ENCODE data around the gene ZNF473. TPM values are rescaled to one million over a fixed set of nuclear protein-coding genes. Genes with fewer than 3 reads are reported as not detected.

ZNF473 gene
- total RNA-seq, 1 donor from 2014 or later = 8.3 TPM

DNA sequence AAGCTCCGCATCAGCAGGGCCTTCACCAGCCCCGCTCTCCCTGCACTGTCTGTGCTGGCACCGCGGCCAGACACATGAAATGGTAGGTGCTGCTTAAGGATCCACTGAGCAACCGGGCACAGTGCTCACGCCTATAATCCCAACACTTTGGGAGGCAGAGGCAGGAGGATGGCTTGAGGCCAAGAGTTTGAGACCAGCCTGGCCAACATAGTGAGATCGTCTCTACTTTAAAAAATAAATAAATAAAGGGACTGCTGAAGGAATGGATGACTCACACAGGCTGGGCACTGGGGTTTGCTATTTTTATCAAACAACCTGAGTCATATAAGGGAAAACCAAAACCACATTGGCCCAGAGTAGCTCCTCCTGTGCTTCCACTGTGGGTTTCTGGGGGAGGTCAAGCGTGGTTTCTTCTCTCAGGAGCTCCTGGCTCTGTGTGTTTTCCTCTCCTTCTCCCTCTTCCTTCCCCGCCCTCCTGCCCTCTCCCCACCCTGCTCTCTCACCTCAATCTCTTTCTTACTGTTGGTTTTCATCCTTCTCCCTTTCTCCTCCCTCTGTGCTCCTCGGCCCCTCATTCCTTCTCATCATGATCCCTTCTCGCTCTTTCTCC lies 21.9 kb upstream of the ZNF473 start:
- DNase-seq (ENCODE audit: low spot score) = no peak

DNA sequence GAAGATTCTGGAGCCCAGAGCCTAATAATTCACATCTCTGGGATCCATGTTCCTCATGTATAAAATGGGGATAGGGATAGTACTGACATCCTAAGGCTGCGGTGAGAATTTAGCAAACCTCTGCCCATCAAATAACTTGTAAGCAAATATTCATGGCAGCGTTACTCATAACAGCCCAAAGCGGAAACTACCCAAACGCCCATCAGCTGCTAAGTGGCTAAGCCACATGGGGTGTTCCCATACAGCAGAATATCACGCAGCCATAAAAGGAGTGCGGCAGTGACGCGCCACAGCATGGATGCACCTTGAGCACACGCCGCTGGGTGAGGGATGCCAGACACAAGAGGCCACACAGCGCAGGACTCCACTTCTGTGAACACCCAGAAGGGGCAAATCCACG lies 20.4 kb upstream of the ZNF473 start:
- no peak for DNase-seq (ENCODE audit: low spot score)

DNA sequence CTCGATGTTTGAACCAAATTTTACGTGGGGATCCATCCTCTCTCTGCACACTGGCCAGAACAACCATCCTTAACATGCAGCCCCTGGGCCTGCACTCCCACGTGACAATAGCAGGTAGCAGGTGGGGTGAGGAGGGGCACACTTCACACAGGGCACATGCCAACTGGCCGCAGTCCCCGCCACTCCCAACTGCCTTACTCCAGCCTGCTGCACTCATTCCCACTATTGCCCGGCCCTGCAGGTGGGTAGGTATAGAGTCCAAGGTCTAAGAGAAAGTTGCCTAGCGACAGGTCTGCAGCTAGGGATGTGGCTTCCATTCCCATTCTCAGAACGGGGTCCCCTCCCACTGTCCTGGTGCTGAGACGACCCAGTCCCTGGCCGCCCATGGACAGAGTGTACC lies 18.6 kb upstream of the ZNF473 start:
- no peak for DNase-seq (ENCODE audit: low spot score)

DNA sequence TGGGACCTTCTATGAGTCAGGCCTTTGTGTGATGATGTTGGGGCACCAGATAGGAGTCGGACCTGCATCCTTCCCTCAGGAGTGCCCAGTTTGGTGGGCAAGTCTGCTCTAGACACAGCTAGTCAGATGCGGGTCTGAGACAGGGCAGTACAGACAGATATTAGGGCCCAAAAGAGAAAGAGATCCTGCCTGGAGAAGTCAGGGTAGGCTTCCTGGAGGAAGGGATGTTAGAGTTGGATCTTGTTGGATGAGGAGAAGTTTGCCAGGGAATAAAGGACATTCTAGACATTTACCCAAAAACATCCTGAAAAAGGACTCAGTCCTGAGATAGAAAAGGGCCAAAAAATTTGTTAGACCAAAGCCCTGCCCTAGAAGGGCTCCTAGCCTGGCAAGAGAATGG lies 17.9 kb upstream of the ZNF473 start:
- no peak for DNase-seq (ENCODE audit: low spot score)

DNA sequence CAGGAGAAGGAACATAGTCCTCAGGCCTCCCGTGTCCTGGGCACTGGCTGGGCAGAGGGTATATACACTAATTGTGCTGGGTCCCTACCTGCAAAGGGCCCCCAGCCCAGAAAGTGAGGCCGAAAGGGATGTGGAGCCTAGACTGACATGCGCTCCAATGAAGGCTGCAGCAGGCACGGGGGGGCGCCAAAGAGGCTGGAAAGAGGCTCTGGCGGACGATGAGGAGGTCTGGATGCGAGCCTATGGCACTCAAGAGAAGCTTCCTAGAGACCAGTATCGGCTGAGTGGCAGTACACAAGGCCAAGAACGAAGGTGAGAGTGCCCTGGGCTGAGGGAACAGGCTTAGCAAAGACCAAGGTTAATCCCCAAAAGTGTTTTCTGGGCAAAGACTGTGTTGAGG lies 17.3 kb upstream of the ZNF473 start:
- DNase-seq (ENCODE audit: low spot score) = no peak

DNA sequence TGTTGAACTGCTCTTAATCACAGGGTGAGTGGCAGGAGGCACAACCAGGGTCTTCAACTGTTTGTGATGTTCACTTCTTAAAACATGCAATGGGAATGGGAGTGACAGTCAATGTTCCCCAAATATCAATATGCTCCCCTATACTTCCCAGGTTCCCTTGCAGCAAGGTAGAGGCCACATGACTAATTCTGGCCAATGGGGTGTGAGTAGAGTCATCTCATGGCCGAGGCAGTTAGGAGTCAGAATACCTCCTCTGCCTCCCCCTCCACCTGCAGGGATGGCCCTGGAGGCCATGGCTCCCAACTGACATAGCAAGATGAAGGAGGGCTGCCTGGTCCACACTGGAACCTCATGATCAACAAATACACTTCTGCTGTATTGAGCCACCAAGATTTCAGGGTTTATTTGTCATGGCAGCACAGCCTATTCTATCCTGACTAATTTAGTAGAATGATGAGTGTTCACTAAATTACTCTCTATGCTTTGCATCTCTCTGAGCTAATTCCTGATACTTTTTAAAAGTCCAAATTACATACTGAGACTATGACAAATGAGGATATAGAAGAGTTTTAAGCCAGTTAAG lies 9.5 kb upstream of the ZNF473 start:
- no peak for DNase-seq (ENCODE audit: low spot score)

DNA sequence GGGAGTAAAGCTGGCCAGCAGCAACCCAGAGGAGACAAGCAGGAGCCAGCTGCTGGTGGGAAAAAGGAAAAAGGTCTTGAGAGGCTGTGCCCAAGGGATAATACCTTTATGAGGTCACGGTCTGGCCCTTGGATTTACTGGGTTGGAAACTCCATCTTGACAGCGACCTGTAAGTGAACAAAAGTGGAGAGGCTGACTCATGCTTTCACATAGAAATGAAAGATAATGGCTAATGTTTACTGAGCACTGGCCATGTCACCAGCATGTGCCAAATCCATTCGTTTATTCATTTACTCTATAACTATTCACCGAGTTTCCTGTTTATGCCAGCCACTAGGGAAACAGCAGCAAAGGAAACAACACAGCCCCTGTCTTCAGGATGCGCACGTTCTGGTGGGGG lies 5.3 kb upstream of the ZNF473 start:
- DNase-seq (ENCODE audit: low spot score) = no peak

DNA sequence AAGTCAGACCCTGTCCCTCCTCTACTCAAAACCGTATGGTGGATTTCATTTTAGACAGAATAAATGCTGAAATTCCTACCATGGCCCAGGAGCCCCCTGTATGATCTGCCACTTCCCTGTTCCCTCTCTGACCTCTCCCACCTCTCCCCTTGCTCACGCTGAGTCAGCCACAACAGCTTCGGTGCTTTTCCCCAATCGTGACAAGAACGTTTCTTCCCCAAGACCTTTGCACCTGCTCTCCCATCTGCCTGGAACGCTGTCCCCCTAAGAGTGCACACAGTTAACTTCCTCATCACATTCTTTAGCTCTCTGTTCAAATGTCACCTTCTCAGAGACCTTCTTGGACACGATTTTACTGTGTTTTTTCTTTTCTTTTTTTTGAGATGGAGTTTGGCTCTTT lies 3.0 kb upstream of the ZNF473 start:
- no peak for DNase-seq (ENCODE audit: low spot score)

DNA sequence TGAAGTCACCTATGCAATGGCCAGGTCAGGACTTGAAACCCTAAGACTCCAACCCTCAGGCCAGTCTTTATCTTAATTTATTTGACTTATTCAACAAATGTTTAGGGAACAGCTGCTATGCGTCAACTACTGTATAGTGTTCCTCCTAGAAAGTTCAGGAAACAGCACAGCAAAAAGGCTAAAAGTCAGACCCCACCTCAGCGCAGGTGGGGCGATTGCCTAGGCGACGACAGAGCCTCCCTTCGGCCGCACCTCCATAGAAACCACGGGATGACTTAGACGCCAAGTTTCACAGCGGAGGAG lies 1.1 kb upstream of the ZNF473 start:
- DNase-seq (ENCODE audit: low spot score) = no peak

DNA sequence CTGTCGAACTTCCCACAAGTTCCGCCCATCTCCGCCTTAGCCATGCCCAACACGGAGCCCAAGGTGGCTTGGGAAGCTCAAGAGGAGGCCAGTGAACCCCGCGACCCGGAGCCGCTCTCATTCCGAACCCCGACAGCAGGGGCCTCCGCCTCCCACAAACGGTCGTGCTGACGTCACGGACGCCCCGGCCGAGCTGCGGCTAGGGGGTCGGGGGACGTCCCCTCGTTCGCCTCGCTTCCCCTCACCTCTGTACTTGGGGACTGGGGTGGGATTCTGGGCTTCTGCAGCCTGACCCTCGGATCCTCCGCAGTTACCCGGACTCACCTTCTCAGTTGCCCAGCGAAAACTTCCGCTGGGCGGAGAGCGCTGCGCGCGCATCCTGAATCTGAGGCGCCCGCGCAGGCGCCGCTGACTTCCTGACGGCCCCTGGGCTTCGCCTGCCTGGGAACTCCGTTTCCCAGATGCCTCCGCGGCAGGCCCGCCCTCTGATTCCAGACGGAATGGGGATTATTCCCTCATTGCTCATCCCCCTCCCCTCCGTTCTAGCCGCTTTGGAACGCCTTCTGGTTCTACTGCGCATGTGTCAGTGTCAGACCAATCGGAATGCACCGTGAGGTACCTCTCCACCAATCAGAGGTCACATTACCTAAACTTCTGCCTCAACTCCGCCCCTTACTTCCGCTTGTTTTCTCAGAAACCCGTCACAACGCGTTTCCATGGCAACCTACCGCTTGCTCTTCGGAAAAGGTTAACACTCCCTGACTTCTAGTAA lies 597 bp upstream of the ZNF473 start, which contains the start of gene VRK3:
Gene VRK3 (minus strand): TSS at position 351 of the 772 bp plus-strand sequence. CDS start 9,210 bp downstream, outside the sequence.
- peak; percentile 100 for DNase-seq (ENCODE audit: low spot score)

DNA sequence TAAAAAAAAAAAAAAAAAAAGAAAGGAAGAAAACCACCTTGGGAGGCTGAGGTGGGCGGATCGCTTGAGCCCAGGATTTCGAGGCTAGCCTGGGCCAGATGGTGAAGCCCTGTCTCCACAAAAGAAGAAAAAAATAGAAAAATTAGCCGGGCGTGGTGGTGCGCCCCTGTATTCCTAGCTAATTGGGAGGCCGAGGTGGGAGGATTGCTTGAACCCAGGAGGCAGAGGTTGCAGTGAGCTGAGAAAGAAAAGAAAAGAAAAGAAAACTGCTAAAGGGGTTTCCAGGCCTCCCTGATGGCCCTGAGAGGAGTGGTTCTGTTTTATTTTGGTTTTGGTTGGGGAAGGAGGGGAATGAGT lies 723 bp downstream of the ZNF473 start:
- no peak for DNase-seq (ENCODE audit: low spot score)

DNA sequence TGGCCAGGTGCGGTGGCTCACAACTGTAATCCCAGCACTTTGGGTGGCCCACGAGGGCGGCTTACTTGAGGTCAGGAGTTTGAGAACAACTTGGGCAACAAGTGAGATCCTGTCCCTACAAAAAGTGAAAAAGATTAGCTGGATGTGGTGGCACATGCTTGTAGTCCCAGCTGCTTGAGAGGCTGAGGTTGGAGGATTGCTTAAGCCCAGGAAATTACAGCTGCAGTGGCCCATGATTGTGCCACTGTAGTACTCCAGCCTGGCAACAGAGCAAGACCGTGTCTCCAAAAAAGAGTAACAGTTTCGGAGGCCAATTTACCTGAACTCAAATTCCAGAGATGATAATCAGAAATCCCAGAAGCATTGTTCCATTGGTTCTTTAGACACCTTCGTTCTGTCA lies 4.4 kb downstream of the ZNF473 start:
- DNase-seq (ENCODE audit: low spot score) = no peak

DNA sequence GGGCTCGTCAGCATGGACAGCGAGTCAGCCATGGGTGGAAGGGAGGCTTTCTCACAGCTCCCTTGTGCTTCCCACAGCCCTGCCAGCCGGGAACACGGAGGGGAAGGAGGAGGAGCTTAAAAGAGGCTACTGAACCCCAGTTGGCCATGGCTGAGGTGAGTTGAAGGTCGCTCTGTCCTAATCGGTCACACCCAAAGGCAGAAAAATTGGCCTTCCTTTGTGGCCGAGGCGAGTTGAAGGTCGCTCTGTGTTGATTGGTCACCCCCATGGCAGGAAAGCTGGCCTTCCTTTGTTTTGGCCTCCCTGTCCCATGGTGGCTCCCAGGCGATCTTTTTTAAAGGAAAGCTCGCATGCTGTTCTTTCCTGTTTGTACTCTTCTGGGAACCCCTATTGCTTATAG lies 5.1 kb downstream of the ZNF473 start:
- no peak for DNase-seq (ENCODE audit: low spot score)

DNA sequence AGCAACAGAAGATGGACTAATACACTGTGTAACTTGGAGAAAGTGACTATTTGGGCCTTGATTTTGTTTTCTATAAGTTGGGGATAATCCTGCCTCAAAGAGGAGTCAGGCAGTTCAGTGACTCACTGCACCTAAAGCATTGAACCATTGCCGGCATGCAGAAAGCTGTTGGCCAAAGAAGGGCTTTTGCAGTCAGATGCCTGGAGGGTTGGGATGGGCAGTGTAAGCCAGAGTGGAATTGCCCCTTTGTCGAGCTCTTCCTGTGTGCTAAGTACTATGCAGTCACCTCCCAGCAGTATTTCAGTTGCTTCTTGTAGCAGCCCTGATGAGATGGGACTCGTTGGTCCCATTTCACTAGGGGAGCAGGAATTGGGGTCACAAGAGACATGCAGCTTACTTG lies 11.1 kb downstream of the ZNF473 start:
- no peak for DNase-seq (ENCODE audit: low spot score)

DNA sequence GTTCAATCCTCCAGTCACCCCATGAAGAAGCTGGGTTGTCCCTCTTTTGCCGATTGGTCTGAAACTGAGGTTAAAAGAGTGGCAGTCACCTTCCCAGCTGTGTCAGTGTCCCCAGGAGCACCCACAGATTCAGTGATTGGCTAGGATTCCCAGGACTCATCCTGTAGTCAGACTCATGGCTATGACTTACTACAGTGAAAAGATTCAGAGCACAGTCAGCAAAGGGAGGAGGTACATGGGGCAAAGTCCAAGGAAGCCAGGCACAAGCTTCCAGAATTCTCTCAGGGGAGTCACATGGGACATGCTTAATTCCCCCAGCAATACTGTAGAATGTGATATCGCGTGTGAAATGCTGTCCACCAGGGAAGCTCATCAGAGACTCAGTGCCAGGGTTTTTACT lies 14.2 kb downstream of the ZNF473 start:
- peak; percentile 48 for DNase-seq (ENCODE audit: low spot score)

DNA sequence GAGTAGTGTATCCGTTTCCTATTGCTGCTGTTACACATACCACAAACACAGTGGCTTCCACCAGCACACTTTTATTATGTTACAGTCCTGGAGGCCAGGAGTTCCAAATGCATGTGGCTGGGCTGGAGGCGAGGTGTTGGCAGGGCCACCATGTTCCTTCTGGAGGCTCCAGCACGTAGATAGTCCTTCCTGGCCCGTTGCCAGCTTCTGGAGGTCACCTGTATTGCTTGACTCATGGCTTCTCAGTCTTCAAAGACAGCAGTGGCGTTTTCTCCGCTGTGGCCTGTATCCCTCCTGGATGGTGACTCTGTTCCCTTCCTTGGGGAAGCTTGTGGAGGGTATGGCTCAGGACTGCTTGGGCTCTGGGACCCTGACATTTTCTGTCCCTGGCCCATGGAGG lies 15.2 kb downstream of the ZNF473 start:
- DNase-seq (ENCODE audit: low spot score) = no peak

DNA sequence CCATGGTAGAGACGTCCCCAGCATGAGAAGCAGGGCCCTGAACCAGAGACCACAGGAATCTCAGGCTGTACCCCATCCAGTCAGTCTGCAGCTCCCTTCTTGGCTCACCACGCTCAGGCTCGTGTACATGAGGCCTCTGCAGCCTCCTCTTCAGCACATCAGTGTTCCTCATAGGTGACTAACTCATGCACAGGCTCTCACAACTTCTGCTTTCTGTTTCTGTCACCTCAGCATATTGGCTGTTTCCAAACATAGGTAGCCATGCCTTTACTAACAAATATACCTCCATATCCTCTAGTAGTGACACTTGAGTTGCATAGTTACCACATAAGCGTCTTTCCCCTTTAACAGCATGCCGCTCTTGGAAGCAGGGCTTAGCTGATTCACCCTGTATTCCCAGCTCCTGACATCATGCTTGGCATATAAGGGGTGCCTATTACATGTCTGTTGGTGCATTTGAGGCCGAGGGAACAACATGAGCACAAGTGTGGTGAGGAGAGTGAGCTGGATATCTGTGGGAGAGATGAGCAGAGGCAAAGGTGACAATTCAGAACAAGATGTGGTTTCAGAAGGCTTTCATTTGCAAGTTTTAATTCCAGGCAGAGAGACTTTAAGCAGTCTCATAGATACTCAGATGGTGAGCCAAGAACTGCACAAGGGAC lies 16.7 kb downstream of the ZNF473 start:
- DNase-seq (ENCODE audit: low spot score) = no peak

DNA sequence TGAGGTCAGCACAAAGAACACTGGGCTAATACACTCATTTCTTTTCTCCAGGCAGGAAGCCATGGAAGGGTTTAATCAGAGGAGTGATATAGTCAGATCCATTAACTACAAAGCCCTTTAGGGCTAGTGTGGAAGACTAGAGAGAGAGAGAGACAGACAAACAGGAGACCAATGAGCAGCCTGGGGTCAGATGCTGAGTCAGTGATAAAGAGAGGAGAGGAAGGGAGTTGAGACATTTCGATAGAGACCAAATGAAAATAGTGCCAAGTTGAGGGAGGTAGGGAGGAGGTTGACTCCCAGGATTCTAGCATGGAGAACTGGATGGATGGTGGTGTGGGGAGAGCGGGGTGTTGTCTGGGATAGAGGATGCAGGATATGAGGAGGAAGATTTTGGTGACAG lies 18.2 kb downstream of the ZNF473 start:
- no peak for DNase-seq (ENCODE audit: low spot score)

DNA sequence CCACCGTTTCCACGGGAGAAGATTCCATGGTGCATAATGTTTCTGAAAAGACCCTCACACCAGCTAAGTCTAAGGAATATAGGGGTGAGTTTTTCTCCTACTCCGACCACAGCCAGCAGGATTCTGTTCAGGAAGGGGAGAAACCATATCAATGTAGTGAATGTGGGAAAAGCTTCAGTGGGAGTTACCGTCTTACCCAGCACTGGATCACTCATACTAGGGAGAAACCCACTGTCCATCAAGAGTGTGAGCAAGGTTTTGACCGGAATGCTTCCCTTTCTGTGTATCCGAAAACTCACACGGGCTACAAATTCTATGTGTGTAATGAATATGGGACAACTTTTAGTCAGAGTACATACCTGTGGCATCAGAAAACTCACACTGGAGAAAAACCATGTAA lies 19.1 kb downstream of the ZNF473 start:
- DNase-seq (ENCODE audit: low spot score) = no peak

DNA sequence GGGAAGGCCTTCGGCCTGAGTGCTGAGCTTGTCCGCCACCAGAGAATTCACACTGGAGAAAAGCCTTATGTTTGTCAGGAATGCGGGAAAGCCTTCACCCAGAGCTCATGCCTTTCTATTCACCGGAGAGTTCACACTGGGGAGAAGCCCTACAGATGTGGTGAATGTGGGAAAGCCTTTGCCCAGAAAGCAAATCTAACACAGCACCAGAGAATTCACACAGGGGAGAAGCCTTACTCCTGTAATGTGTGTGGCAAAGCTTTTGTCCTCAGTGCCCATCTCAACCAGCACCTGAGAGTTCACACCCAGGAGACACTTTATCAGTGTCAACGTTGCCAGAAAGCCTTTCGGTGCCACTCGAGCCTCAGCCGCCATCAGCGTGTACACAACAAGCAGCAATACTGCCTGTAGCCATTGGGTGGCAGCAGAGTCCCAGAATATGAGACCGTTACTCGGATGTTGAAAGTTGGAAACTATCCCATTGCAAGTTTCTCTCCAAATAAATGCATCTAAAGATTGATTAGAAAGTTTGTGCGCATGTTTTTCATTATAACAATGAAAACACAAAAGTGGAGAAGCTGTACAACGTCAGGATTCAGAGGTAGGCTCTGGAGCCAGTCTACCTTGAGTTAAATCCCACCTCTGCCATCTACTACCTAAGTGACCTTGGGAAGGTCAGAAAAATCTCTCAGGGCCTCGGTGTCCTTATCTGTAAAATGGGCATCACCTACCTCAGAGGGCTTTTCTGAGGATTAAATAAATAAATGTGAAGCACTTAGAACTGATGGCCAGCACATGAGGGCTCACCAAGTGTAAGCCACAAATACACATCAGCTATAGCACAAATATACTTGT lies 21.1 kb downstream of the ZNF473 start:
- peak; percentile 60 for DNase-seq (ENCODE audit: low spot score)

DNA sequence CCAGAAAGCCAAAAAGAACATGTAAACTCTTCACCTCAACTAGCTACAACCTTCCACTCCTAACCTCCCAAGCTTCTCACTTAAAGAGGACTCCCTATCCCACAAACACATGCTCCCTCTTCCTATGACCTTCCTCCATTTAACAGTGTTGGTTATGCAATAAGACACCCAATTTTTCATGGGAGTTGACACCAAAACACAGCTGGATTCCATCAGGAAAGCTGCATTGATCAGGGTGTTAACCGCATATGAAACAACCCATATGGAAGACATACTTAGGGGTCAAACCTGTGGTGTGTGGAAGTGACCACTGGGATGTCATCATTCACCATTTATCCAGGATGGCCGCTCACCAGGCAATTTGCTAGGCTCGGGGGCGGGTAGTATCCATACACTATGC lies 21.9 kb downstream of the ZNF473 start:
- DNase-seq (ENCODE audit: low spot score) = no peak

All from mucosa of gallbladder (tissue), 1 donor.